Neural progenitor cell (in vitro differentiated cells): Measurements from ENCODE around the gene PPP6R3. TPM values are rescaled to one million over a fixed set of nuclear protein-coding genes. Genes with fewer than 3 reads are reported as not detected.

Experiments
- DNase-seq: peaks from one replicate; pipeline ENCODE4 v3.0.0-alpha.2; 2016; ENCODE audit warnings: low spot score
- H2AFZ ChIP-seq: fragments of 200-600 bp; sonication (generic); replicated peaks from 2 replicates; pipeline ENCODE4 v1.6.1; 2016; ENCODE audit warnings: antibody characterized with exemption
- H3F3A ChIP-seq: fragments of 200-600 bp; sonication (generic); 2 replicates; pipeline ENCODE4 v1.6.1; 2016; ENCODE audit warnings: antibody characterized with exemption, low read depth
- H3K27ac ChIP-seq: fragments of 200-600 bp; sonication (generic); 2 replicates; pipeline ENCODE4 v1.5.1; 2016; ENCODE audit warnings: mild to moderate bottlenecking
- H3K27me3 ChIP-seq: fragments of 200-600 bp; sonication (generic); 2 replicates; pipeline ENCODE4 v1.6.1; 2016; ENCODE audit warnings: mild to moderate bottlenecking, moderate library complexity
- H3K36me3 ChIP-seq: fragments of 200-600 bp; sonication (generic); 2 replicates; pipeline ENCODE4 v1.5.1; 2016
- H3K4me1 ChIP-seq: fragments of 200-600 bp; sonication (generic); 2 replicates; pipeline ENCODE4 v1.6.1; 2016; ENCODE audit warnings: mixed run types
- H3K4me2 ChIP-seq: fragments of 200-600 bp; sonication (generic); 2 replicates; pipeline ENCODE4 v1.6.1; 2016
- H3K4me3 ChIP-seq: fragments of 200-600 bp; sonication (generic); 2 replicates; pipeline ENCODE4 v1.5.1; 2016
- H3K79me2 ChIP-seq: fragments of 200-600 bp; sonication (generic); 2 replicates; pipeline ENCODE4 v1.6.1; 2016; ENCODE audit warnings: low read depth
- H3K9ac ChIP-seq: fragments of 200-600 bp; sonication (generic); 2 replicates; pipeline ENCODE4 v1.6.1; 2016
- H3K9me3 ChIP-seq: fragments of 200-600 bp; sonication (generic); 2 replicates; pipeline ENCODE4 v1.5.1; 2016; ENCODE audit warnings: low read depth
- H4K20me1 ChIP-seq: fragments of 200-600 bp; sonication (generic); 2 replicates; pipeline ENCODE4 v1.6.1; 2016; ENCODE audit warnings: low read depth
- H3K27ac Mint-ChIP-seq: 3 replicates; pipeline ENCODE4 v1.8.0; 2021; ENCODE audit warnings: mixed read lengths
- H3K27me3 Mint-ChIP-seq: 2 replicates; pipeline ENCODE4 v1.8.0; 2022; ENCODE audit warnings: low read depth, mild to moderate bottlenecking, inconsistent platforms, moderate library complexity, mixed read lengths; ENCODE audit not compliant: insufficient read depth
- H3K36me3 Mint-ChIP-seq: 3 replicates; pipeline ENCODE4 v1.8.0; 2021; ENCODE audit warnings: mixed read lengths
- H3K4me1 Mint-ChIP-seq: 3 replicates; pipeline ENCODE4 v1.8.0; 2021; ENCODE audit warnings: mixed read lengths
- H3K4me3 Mint-ChIP-seq: 3 replicates; pipeline ENCODE4 v1.8.0; 2021; ENCODE audit warnings: mild to moderate bottlenecking, moderate library complexity, mixed read lengths
- H3K9me3 Mint-ChIP-seq: 3 replicates; pipeline ENCODE4 v1.8.0; 2020; ENCODE audit warnings: mixed read lengths
- EZH2 ChIP-seq: fragments of 200-600 bp; sonication (generic); IDR thresholded peaks from 2 replicates; pipeline ENCODE4 v1.6.1; 2017; ENCODE audit warnings: antibody characterized with exemption, mild to moderate bottlenecking, moderate library complexity
- EZH2phosphoT487 ChIP-seq: fragments of 200-600 bp; sonication (generic); IDR thresholded peaks from 2 replicates; pipeline ENCODE4 v1.6.1; 2017; ENCODE audit warnings: antibody characterized with exemption
- total RNA-seq: library from RNA; depleted of rRNA; stranded (reverse); fragments of >200 nt; gene quantifications from 2 replicates; pipeline ENCODE4 v1.2.3, GENCODE V29; 2015; ENCODE audit warnings: low replicate concordance
- TF ChIP-seq, protein P1 (sequence below): fragments of 200-600 bp; sonication (generic); IDR thresholded peaks from 2 replicates; pipeline ENCODE4 v1.5.1; 2017; ENCODE audit warnings: antibody characterized with exemption, mild to moderate bottlenecking

Gene PPP6R3
- total RNA-seq, 1 donor from 2014 or later: 197 TPM

- Histone ChIP-seq H2AFZ (no peak overlapping the region), H3K9me3 (no peaks in the 10 kb centered on the region), H3K4me2 (peak overlapping the region; percentile 32), H3K4me3 (no peak overlapping the region), H3K27ac (no peak overlapping the region), H3K9ac (no peak overlapping the region), H4K20me1 (peaks cover 63% of the 10 kb centered on the region), H3K27me3 (no peaks in the 10 kb centered on the region), H3K79me2 (peaks cover 100% of the 10 kb centered on the region), H3K4me1 (peaks cover 32% of the 10 kb centered on the region), H3K36me3 (no peaks in the 10 kb centered on the region), H3F3A (no peaks in the 10 kb centered on the region)
- H3K9me3 Mint-ChIP-seq: peaks cover 82% of the 10 kb centered on the region
- no peak overlapping the region for H3K4me3 Mint-ChIP-seq
- no peak overlapping the region for H3K27ac Mint-ChIP-seq
- TF ChIP-seq EZH2 (no peak), EZH2phosphoT487 (no peak)
- TF ChIP-seq, protein P1, sequence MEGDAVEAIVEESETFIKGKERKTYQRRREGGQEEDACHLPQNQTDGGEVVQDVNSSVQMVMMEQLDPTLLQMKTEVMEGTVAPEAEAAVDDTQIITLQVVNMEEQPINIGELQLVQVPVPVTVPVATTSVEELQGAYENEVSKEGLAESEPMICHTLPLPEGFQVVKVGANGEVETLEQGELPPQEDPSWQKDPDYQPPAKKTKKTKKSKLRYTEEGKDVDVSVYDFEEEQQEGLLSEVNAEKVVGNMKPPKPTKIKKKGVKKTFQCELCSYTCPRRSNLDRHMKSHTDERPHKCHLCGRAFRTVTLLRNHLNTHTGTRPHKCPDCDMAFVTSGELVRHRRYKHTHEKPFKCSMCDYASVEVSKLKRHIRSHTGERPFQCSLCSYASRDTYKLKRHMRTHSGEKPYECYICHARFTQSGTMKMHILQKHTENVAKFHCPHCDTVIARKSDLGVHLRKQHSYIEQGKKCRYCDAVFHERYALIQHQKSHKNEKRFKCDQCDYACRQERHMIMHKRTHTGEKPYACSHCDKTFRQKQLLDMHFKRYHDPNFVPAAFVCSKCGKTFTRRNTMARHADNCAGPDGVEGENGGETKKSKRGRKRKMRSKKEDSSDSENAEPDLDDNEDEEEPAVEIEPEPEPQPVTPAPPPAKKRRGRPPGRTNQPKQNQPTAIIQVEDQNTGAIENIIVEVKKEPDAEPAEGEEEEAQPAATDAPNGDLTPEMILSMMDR: no peak
- no peaks in the 10 kb centered on the region for H3K4me1 Mint-ChIP-seq
- H3K27me3 Mint-ChIP-seq: no peaks in the 10 kb centered on the region
- peaks cover 77% of the 10 kb centered on the region for H3K36me3 Mint-ChIP-seq
- no peak for DNase-seq
Measured at GRCh38 chr11:68469642-68470041, 9.1 kb downstream of the PPP6R3 start.

DNA sequence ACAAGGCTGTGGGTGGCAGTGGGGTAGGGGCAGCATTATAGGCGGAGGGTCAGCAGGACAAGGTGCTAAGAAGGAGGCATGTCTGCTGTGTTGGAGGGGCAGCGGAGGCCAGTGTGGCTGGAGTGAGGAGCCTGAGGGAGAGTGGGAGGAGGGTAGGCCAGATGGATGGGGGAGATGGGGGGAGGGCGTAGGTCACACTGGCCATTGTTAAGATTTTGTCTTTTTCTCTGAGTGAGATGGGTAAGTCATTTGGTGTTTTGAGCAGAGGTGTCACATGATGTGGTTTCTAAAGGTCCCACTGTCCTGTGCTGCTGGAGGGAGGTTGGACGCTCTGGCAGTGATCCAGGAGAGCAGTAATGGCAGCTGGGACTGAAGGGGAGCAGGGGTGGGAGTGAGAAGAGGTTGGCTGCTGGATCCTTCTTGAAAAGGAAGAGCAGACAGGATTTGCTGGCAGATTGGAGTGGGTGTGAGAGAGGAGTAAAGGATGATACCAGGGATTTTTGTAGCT, 9.8 kb downstream of the PPP6R3 start:
- H3K36me3 ChIP-seq: no peaks in the 10 kb centered on the region
- DNase-seq: no peak
- H3K4me2 ChIP-seq: peak overlapping the region; percentile 32
- no peaks in the 10 kb centered on the region for H3K27me3 Mint-ChIP-seq
- no peak overlapping the region for H3K4me3 Mint-ChIP-seq
- H3K9me3 Mint-ChIP-seq: peaks cover 84% of the 10 kb centered on the region
- H3K4me1 Mint-ChIP-seq: no peaks in the 10 kb centered on the region
- no peak overlapping the region for H3K27ac Mint-ChIP-seq
- no peak overlapping the region for H3K9ac ChIP-seq
- peaks cover 100% of the 10 kb centered on the region for H3K79me2 ChIP-seq
- peaks cover 56% of the 10 kb centered on the region for H4K20me1 ChIP-seq
- no peaks in the 10 kb centered on the region for H3F3A ChIP-seq
- H2AFZ ChIP-seq: no peak overlapping the region
- H3K4me3 ChIP-seq: no peak overlapping the region
- no peaks in the 10 kb centered on the region for H3K9me3 ChIP-seq
- H3K4me1 ChIP-seq: peaks cover 32% of the 10 kb centered on the region
- TF ChIP-seq EZH2phosphoT487 (no peak), EZH2 (no peak)
- TF ChIP-seq, protein P1: no peak
- H3K36me3 Mint-ChIP-seq: peaks cover 76% of the 10 kb centered on the region
- H3K27me3 ChIP-seq: no peaks in the 10 kb centered on the region
- H3K27ac ChIP-seq: no peak overlapping the region

- H3F3A ChIP-seq: no peaks in the 10 kb centered on the region
- H3K36me3 ChIP-seq: no peaks in the 10 kb centered on the region
- H2AFZ ChIP-seq: no peak overlapping the region
- H3K27ac ChIP-seq: no peak overlapping the region
- H3K9me3 Mint-ChIP-seq: peaks cover 78% of the 10 kb centered on the region
- H3K79me2 ChIP-seq: peaks cover 98% of the 10 kb centered on the region
- H3K36me3 Mint-ChIP-seq: peaks cover 67% of the 10 kb centered on the region
- no peaks in the 10 kb centered on the region for H3K27me3 Mint-ChIP-seq
- DNase-seq: no peak
- H4K20me1 ChIP-seq: peaks cover 43% of the 10 kb centered on the region
- H3K27me3 ChIP-seq: no peaks in the 10 kb centered on the region
- no peaks in the 10 kb centered on the region for H3K9me3 ChIP-seq
- no peak for TF ChIP-seq EZH2
- no peak for TF ChIP-seq EZH2phosphoT487
- TF ChIP-seq, protein P1: no peak
- no peaks in the 10 kb centered on the region for H3K4me1 Mint-ChIP-seq
- no peak overlapping the region for H3K4me3 ChIP-seq
- H3K4me3 Mint-ChIP-seq: no peak overlapping the region
- H3K27ac Mint-ChIP-seq: no peak overlapping the region
- peaks cover 32% of the 10 kb centered on the region for H3K4me1 ChIP-seq
- H3K4me2 ChIP-seq: no peak overlapping the region
- H3K9ac ChIP-seq: no peak overlapping the region
Measured at GRCh38 chr11:68471360-68472340, 11.1 kb downstream of the PPP6R3 start.
